ENCODE data around the gene INPP4B.

The INPP4B gene

DNA sequence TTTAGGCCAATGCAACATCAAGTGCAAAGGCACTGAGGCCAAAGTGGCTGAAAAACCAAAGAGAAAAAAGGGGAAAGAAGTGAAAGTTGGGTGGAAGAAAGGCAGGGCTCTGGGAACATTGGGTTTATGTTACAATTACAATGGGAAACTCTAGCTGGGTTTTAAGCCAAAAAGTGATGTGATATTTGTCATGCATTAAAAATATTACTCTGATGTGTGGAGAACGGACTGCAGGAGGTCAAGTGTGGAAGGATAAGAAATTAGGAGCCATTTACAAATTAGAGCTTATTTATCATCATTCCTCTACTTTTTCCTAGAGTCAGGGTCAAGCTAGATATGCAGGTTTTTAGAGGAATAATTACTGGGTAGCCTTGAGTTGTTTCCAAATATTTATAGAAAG is 516.8 kb downstream of the INPP4B start:
- DNase-seq: no peak

DNA sequence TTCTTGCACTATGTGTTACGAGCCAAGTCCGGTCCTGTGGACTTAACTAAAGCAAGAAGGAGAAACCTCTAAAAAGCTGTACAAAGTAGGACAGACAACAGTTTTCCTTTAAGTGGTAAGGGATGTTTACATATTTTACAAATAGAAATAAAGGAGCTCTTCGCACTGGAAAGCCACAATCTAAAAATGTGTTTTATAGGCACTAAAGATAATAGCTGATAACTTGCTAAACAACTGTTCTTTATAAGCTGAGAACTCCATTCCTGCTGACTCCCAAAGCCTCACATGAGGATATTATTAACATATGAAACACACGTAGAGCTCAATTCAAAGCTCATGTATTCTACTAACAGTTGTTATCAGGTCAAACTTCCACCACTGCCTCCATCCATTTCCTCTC is 519.9 kb downstream of the INPP4B start:
- no peak for DNase-seq

DNA sequence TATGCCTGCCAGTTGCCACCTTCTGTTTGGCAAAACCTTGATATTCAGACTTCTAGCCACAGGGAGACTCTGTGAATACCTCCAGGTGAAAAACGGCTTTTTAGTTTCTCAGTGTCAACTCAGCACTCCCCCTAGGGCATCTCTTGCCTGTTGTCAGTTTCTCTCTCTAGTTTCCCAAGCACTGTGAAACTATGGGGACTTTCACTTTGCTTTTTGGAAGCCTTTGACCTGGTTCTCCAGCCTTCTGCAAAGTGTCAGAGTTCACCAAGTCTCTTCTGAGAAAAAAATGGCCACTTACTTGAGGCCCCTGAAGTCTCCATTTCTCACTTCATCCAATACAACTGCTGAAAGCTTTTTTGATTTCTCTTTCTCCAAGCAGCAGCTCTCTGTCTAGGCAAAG is 521.5 kb downstream of the INPP4B start:
- DNase-seq: no peak

DNA sequence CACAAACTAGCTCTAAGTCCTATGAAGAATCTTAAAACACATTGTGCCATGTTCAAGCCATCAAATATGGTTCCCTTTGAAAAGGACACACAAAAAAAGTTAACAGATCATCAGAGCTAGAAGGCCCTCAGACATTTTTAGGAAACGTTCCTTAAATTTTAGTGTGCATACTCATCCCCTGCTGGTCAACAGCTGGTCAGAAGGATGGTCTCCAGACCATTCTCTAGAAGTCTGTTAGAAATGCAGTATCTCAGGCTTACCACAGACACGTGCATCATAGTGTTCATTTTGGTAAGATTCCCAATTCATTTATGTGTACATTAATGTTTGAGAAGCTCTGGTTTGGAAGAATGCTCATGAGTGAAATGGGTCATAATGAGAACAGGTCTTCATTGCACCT is 523.1 kb downstream of the INPP4B start:
- no peak for DNase-seq

DNA sequence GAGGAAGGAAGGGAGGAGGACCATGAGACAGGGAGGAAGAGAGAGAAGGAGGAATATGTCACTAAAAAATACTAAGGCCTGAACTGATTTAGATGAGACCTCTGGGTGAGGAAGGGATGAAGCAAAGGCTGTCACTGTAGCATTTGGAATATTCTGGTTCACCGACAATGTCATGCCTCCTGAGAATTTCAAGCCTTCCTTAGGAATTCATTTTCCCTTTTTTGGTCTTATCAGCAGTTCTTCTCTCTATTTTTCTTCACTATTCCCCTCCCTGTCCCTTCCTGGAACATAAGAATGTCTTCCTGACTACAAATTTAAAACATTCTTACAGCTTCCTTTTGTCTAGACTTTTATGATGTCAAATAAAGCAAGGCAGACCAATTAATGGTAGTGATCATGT is 527.8 kb downstream of the INPP4B start:
- DNase-seq: no peak

DNA sequence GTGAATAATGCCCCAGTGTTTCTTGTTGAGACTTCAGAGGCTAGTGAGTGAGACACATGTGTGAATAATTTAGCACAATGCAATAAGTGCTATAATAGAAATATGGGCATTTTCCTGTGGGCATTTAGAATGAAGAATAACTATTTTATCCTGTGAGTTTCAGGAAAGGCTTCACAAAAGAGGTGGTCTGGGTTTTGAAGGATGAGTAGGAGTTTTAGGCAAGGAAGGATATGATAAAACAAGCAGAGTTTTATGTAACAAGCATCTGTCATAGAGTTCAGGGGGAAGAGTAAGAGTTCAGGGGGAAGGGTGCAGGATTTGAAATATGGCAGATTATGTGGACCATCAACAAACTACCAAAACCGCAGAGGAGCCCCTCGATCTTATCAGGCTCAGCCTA is 529.2 kb downstream of the INPP4B start:
- no peak for DNase-seq

DNA sequence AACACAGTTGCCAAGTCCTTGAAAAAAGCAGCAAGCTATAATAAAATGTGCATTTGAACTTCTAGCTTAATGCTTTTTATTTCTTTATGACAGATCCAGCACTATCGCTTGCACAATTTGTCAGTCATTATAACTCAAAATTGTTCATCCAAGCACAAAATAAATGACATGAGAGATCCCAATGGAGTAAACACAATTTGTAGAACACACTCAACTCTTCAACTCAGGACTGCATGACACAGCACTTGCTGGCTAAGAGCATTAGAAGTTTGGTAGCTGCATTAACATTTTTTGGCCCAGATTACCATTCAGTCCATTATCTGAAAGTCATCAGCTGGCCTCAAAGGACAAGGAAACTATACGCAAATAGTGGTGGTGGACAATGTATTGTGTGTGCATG is 530.1 kb downstream of the INPP4B start:
- no peak for DNase-seq

DNA sequence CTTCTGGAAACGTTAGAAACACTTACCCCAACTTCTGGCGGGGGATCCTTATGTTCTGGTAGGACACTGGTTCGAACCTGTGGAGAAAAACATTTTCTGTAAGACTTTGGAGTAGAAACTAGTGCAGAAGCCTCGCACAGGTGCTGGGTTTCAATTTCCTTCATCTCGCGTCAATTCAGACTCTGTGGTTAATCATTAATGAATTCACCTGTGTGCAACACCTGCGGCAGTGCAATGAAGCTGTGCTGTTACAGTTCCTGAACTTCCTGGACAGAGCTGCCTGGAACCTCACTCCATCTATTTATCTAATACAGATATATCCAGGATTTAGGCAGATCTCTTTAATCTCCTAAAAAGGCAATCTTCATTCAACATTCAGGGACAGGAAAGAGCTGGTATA is 531.4 kb downstream of the INPP4B start:
- no peak for DNase-seq

DNA sequence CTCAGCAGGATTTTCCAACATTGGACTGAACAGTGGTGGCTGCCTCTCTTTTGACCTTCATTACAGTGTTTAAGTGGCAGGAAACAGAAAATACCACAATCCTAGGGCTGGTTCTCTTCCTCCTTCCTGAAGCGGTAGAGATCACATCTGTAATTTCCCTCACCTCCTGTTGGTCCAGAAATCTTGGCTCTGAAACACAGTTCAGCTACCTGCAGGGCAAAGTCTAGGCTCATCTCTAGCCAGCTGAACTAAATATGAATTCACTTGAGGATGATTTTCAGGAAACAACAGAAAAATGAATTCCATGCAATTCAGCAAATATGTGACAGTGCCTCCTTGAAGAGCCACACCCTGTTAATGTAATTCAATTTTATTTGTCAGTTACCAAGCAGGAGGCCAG is 531.9 kb downstream of the INPP4B start:
- DNase-seq: no peak

DNA sequence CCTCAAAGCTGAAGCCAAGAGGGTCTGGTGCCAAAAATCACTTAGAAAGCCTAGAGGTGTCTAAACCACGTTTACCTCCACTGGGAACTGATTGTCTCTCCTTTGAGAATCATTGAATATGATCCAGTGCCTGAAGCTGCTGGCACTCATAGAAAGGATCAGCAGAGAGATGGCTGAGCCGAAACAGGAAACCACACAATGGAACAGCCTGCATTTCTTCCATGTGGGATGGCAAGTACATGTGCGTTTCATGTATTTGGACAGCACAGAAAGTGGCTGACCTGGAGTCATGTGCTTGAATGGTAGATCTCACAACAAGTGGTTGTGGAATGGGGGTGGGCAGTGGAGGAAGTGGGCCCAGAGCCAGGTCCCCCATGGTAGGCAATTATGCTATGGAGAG is 533.7 kb downstream of the INPP4B start:
- no peak for DNase-seq

DNA sequence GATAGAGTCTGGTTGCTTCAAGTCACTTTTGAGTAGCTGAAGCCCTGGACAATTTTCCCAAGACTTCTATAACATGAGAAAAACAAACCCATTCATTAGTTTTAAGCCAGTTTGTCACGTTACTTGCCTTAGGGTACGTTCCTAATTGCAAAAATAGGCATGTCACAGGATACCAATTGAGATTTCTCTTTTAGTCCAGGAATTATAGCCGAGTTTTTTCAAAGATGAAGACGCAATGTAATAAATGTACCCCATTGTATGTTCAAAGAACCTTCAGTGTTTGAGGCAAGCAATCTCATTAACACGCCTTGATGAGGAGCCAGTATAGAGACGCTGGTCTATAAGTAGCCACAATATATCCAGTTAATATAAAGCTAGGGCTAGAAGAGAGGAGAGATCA is 534.2 kb downstream of the INPP4B start:
- no peak for DNase-seq

DNA sequence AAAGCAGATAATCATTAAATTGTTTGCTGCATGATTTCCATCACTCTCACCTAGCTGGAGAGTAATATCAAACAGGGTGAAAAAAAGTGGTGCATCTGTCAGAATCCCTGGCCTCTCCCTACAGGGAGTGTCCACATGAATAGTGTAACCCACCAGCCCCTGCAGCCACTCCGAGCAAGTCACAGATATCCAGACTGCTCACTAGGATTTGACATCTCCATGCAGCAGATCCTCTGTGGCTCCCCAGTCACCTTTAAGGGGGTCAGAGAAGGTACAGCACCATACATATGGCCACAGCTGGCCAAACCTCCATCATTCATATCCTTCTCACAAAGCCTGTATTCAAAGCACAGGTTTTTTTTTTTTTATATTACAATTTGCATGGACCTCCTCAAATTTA is 536.3 kb downstream of the INPP4B start:
- DNase-seq: no peak

DNA sequence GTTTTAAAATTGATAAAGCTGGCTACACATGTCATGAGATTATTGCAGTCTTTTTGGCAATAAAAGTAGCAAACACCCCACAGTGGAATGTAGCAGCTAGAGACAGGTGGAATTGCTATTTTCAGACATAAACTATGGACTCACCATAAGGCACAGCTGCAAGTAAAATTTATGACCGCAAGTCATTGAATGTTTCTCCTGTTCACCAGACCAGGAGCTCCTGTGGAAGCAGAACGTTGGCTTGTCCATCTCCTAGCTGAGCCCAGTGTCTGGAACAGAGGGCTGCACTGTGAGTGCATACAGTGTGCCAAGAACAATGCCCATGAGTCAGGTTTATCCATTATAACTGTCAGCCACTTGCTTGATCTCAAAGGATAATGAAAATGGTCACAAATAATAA is 538.2 kb downstream of the INPP4B start:
- no peak for DNase-seq

DNA sequence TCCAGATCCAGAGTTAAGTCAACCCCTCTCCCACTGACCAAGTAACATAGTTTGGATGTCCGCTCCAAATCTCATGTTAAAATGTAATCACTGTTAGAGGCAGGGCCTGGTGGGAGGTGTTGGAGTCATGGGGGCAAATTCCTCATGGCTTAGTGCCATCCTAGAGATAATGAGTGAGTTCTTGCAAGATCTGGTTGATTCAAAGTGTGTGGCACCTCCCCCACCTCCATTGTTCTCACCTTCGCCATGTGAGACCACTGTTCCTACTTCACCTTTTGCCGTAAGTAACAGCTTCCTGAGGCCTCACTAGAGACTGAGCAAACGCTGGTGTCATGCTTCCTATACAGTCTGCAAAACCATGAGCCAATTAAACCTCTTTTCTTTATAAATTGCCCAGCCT is 548.8 kb downstream of the INPP4B start:
- DNase-seq: no peak

DNA sequence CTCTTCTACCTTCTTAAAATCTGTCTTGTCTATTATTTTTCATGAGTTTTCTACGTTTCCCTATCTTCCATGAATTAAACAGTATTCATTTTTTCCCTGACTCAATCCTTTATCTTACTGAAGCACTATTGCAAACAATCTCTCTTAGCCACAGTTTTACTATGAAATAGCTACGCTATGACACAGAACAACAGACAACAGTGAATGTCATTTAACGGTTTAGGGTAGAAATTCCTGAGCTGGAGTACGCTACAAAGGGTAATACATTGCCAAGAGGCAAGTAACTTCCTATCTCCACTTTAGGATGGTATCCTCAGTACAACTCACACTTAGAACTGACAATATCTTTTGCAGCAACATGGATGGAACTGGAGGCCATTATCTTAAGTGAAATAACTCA is 552.6 kb downstream of the INPP4B start:
- DNase-seq: no peak

DNA sequence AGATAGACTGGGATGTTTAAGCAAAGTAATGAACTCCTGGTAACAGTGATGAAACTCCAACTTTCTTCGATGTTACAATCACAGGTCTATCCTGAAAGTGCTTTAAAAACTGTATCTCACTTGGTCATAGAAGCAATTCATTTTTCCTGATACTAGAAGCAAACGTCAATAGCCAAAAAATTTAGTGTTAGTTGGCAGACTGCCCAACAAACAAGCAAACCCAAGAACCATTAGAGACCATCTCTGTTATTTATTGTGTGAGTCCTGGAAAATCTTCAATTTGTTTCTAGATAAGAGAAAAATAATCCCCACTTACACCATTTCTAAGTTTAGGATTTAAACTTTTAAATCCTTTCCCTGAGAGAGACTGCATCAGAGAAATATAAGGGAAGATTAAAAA is 553.9 kb downstream of the INPP4B start:
- no peak for DNase-seq

DNA sequence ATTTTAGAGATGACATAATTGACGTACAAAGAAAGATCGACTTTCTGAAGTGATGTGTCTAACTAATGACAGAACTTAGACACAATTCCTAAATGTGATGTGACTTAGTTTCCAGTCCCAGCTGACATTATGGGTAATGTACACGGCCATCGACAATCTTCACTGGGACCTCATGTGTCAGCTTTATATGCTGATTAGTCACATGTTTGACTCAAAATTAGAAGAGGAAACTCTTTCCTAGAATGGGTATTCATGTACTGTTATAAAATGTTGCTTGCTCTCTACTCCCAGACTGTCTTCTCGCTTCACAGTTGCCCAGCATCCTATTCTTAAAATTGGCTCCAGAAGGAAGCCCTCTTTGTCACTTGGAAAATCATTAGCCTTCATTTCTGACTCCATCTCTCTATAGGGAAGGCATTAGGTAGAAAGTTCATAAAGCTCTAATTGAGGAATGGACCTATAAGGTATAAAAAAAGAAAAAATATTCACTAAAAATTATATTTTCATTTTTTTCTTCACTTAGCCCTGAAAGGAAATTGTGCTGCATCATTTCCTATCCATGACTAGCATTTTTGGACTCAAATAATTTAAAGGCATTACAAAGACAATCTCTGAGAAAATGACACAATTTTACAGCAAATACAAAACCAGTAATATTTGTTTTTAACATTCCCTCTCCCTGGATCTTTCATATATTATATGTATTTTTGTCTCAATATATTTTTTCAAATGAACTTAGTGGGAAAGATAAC is 554.6 kb downstream of the INPP4B start:
- no peak for DNase-seq

DNA sequence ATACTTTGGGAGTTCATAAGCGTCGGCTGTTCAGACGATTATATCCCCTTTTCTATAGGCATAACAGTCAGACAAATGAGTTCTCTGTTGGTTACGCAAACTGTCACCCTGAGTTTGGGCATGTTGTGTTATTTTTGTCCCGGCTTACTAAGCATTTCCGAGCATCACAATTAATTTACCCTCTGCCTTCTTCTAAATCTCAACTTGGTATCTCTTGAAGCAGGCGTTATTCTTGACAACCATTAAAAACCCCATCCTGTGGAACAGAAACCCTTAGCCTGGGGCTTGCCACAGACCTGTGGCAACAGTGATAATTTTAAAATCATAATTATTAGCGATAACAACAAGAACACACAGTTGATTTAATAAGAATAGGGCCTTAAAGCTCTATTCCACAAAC is 558.7 kb downstream of the INPP4B start:
- DNase-seq: no peak

DNA sequence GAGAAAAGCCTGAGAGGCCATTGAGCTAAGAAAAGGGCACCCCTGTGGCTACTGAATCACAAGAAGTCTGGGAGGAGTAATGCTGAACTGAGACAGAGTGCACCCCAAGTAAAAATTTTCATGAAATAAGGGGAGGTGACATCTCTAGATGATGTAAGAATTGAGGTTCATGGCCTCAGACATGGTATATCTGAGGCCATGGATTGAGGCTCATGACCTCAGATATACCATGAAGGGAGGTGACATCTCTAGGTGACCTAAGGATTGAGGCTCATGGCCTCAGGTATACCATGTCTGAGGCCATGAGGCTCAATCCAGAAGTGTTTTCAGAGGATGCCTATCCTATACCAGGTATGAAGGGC is 560.9 kb downstream of the INPP4B start:
- no peak for DNase-seq

DNA sequence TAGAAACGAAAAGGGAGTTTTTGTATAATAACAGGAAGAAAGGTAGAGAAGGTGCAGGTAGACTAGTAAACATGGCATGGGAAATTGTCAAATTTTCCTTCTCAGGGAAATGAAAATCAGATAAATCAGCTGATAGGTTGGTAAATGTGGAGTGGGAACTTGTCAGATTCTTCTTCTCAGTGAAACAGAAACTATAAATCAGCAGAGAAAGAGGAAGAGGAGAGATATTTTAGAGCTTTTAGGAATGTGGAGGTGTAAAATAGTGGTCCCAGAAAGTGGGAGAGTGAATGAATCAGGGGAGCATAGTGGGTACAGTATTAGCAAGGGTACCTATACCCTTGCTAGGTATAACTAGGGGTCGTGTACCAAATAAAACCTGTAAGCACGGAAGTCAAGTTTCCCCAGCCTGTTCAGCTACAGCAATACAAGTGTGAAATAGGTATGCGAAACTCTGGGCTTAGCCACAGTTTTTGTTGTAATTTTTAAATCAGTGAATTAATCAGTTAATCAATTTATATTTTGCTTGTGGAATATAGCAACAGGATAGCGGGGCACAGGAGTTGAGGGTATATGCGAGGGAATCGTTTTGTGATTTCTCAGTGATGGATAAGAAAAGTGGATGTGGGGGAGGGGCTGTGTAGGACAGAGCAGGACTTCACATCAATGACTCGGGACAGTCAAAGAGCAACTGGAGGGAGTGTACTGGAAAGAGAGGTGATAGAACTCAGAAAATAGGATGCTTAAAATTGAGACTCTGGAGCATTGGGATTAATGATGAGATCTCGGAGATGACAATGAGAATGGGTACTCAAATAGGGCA is 561.5 kb downstream of the INPP4B start:
- no peak for DNase-seq

DNA sequence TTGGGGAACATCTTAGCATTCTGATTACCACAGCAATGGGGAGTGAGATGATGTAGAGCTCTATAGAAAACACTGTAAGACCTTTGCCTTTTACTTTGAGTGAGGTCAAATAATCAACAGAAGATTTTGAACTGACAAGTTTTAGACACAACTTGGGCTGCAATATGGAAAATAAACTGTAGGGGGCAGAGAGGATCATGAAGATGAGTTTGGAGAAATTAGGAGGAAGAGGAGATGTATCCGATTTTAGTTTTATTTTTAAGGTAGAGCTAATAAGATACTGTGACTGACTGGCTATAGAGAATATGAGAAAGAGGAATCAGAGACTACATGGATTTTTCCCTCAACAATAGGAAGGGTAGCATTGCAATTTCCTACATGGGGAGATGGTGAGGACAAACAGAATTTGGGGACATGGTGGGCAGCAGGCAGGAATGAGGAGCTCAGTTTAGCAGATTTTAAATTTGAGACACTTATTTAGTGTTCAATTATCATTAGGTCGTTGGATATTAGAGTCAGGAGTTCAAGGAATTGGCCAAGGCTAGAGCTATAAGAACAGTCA is 563.1 kb downstream of the INPP4B start:
- no peak for DNase-seq

DNA sequence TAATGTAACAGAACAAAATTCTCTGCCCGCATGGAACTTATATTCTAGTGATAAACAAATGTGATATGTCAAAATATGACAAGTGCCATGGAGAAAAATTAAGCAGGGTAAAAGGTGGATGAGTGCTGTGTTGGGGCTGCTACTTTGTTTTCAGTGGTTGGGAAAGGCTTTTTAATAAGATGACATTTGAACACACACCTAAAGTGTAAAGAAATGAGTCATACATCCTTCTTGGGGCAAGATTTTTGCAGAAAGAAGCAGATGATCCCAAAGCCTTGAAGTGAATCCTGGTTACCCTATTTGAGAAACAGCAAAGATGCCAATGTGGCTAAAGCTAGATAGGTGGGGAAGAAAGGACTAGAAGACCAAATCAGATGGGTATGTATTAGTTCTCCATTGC is 564.1 kb downstream of the INPP4B start:
- DNase-seq: no peak

DNA sequence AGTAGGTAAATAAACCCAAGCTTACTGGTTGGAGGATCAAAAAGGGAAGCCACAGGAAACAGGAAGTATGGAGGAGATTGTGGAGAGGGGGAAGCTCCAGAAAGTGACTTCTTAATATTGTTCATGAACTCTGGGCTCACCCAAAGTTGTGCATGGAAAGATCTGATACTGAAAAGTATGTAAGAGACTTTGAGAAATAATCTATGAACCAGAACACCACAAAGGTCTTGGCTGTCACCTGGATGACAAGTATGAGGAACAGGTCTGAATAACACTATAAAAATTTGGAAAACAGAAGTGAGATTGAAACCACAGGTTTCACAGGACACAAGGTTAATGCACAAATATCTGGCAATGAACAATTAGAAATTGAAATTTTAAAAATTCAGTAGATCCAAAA is 567.4 kb downstream of the INPP4B start:
- no peak for DNase-seq

DNA sequence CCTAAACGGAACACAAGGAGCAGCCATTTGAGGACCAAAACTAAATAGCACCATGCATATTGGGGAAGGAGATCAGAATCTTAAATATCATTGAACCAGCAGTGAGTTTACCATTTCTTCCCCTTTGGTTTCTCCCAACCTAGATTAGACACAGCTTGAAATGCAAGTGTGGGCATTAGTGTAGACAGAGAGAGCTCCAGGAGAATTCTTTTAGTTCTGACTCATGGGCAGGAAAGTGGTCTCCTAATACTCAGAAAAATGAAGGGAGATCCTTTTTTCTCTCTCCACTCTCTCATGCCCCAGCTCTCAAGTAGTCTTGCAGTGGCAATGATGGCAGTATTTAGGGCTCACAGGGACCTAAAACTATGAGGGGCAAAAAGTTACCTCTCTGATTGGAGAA is 567.9 kb downstream of the INPP4B start:
- DNase-seq: no peak

DNA sequence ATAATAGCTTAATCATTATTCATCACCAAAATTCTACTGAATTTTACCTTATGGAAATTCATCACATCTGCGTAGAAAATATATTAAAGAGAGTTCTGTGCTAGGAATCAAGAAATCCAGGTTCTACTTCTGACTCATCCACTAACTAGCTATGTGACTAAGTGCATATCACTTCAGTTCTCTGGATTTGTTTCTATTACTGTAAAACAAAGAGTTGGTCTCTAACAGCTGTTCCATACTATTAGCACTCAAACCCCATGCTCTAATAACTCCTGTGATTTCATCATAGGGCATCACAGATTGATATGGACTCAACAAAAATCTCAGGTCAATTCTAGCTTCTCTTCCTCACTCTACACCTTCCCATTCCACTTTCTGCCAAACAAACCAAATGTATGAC is 572.0 kb downstream of the INPP4B start:
- DNase-seq: no peak

Data from SIG-M5 (cell line).